ENCODE results near the gene PLXDC1. TPM values are rescaled to one million over a fixed set of nuclear protein-coding genes. Genes with fewer than 3 reads are reported as not detected.

The PLXDC1 gene
- total and polyA plus RNA-seq, 2 of the 8 experiments (the other 6 are each of a cell fraction or from before 2014, with no cell fraction given) = 4.1 to 14.6 TPM

- no peak for FAIRE-seq
- H3K9ac ChIP-seq (replicated peaks in 1 of 4; ENCODE audit: extremely low read depth in 1 of 4, low read depth in 3 of 4, low read length in 3 of 4) = no peak overlapping the region
- H3K9me3 ChIP-seq (ENCODE audit: insufficient read depth in 2 of 2, low read depth in 1 of 2, low read length in 1 of 2) = no peaks in the 10 kb centered on the region; a peak in 1 of 4 replicates
Observed at GRCh38 chr17:39014795-39015545, 136.5 kb downstream of the PLXDC1 start.

More at GRCh38 chr17:39014795-39015545, 136.5 kb downstream of the PLXDC1 start:
- H4K5ac ChIP-seq (ENCODE audit: insufficient read length, low read depth, low read length) = no peak overlapping the region
- TF ChIP-seq TAF7 (optimal IDR thresholded peaks at IDR 0.05; ENCODE audit: borderline replicate concordance, low read depth, low read length) (no peak), BACH1 (IDR thresholded peaks at IDR 0.05; ENCODE audit: low read length) (no peak), SAP30 (IDR thresholded peaks at IDR 0.05; ENCODE audit: insufficient read depth, insufficient replicate concordance, low read length) (no peak), NRF1 (IDR thresholded peaks at IDR 0.05; ENCODE audit: low read depth, low read length) (no peak)
- no peak overlapping the region for H4K8ac ChIP-seq (ENCODE audit: extremely low read depth, insufficient read depth, low read length)
- H3K18ac ChIP-seq (ENCODE audit: extremely low read depth, low read length) = no peak overlapping the region; the same call in 1 of the 2 replicates
- H2BK15ac ChIP-seq (ENCODE audit: low read length) = 0 out of 2 replicates have a peak overlapping the region, but pooled peaks have one; percentile 4
- H3K4me1 ChIP-seq (replicated peaks in 1 of 4; ENCODE audit: control insufficient read depth in 3 of 4, insufficient read depth in 4 of 4, low read length in 3 of 4) = peaks cover 0 to 2% (median 0%) of the 10 kb centered on the region in 4 experiments; a peak in 3 of 7 replicates
- H3K23me2 ChIP-seq (ENCODE audit: low read depth, low read length) = 0 out of 2 replicates have a peak, but pooled peaks cover 3% of the 10 kb centered on the region
- H3K23ac ChIP-seq (ENCODE audit: insufficient read length) = no peak overlapping the region
- no peaks in the 10 kb centered on the region for H3K79me1 ChIP-seq (ENCODE audit: low read depth, low read length)
- H2AK5ac ChIP-seq (ENCODE audit: low read depth, low read length) = no peak overlapping the region
- no peaks in the 10 kb centered on the region for H3K79me2 ChIP-seq (ENCODE audit: control insufficient read depth in 1 of 2, insufficient read depth in 2 of 2, low read length in 2 of 2)
- WGBS, 2 experiments (ENCODE audit: extremely low coverage in 1 of 2, insufficient coverage in 1 of 2, insufficient read length in 1 of 2, insufficient replicate concordance in 2 of 2, low coverage in 1 of 2, low lambda C conversion rate in 2 of 2, missing lambda C conversion rate in 1 of 2) = 94% methylated on average over 11 of the region's 13 CpGs; no CpG with 5 or more reads in 1 of the 2 experiments
- peak overlapping the region; percentile 27; the same call in 1 of the 2 replicates for H2BK12ac ChIP-seq (ENCODE audit: low read depth, low read length)
- H4K91ac ChIP-seq (replicated peaks; ENCODE audit: insufficient read length, low read length) = no peak overlapping the region
- no peak overlapping the region for H3K56ac ChIP-seq (replicated peaks; ENCODE audit: insufficient read length, low read depth, low read length)
- no peak overlapping the region for H2BK20ac ChIP-seq (ENCODE audit: low read length)
- ChIA-PET CTCF (ENCODE audit: partially characterized antibody) (interaction anchor here (0.6 to 1.6 kb wide), 8 partner anchors 16 to 1566 kb away, joined by 3 to 7 read pairs (median 3); partner anchors contain the start of gene FBXO47), POLR2A (ENCODE audit: partially characterized antibody) (interaction anchor here (1.8 kb wide), 1 partner anchor 32 kb away, joined by 4 read pairs; no protein-coding TSS in a partner anchor)
- no peak for DNase-seq (ENCODE audit: low read depth in 1 of 2, low spot score in 2 of 2)
- H3K14ac ChIP-seq (ENCODE audit: insufficient read length) = no peak overlapping the region
- H3K4ac ChIP-seq (replicated peaks; ENCODE audit: insufficient read length, low read depth, low read length) = no peak overlapping the region
- no peak overlapping the region for H3K4me3 ChIP-seq (ENCODE audit: extremely low read depth in 1 of 4, insufficient read depth in 2 of 4, low read depth in 3 of 4, low read length in 4 of 4)
- H2AFZ ChIP-seq (ENCODE audit: low read length) = no peak overlapping the region; the same call in 1 of the 2 replicates
- H3K36me3 ChIP-seq (ENCODE audit: control insufficient read depth in 2 of 4, insufficient read depth in 4 of 4, low read length in 3 of 4) = no peaks in the 10 kb centered on the region
- H2BK120ac ChIP-seq (replicated peaks; ENCODE audit: low read depth, low read length) = no peak overlapping the region
- H2BK5ac ChIP-seq (ENCODE audit: low read depth, low read length) = peak overlapping the region; percentile 55; the same call in 1 of the 2 replicates
- no peaks in the 10 kb centered on the region for H4K20me1 ChIP-seq (replicated peaks in 1 of 2; ENCODE audit: control insufficient read depth in 1 of 2, insufficient read depth in 2 of 2, low read length in 2 of 2)
- H3K27me3 ChIP-seq (replicated peaks in 1 of 4; ENCODE audit: control insufficient read depth in 3 of 4, extremely low read depth in 1 of 4, insufficient read depth in 3 of 4, low read length in 3 of 4) = no peaks in the 10 kb centered on the region
- no peak overlapping the region for H3K4me2 ChIP-seq (ENCODE audit: insufficient read depth in 1 of 2, low read depth in 2 of 2, low read length in 2 of 2)
- no peak overlapping the region for H3K27ac ChIP-seq (ENCODE audit: low read depth, low read length)

Data from H1 (cell line).